ENCODE measurements around the gene SUPT5H.
"Not testable (repeated sequence)": the region's sequence is repeated elsewhere in the genome, so short reads cannot be mapped to it uniquely, and the experiment has no call there.

Gene SUPT5H

DNA sequence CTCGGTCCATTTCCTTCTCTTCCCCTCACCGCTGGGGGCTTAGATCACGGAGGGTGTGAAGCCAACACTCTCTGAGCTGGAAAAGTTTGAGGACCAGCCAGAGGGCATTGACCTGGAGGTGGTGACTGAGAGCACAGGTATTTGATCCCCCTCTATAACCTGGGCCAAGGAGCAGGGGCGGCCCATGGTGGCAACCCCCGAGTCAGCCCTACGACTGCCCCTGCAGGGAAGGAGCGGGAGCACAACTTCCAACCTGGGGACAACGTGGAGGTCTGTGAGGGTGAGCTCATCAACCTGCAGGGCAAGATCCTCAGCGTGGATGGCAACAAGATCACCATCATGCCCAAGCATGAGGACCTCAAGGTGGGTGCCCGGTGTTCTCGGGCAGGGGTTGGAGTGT is 23.7 kb downstream of the SUPT5H start:
- no peak for DNase-seq

DNA sequence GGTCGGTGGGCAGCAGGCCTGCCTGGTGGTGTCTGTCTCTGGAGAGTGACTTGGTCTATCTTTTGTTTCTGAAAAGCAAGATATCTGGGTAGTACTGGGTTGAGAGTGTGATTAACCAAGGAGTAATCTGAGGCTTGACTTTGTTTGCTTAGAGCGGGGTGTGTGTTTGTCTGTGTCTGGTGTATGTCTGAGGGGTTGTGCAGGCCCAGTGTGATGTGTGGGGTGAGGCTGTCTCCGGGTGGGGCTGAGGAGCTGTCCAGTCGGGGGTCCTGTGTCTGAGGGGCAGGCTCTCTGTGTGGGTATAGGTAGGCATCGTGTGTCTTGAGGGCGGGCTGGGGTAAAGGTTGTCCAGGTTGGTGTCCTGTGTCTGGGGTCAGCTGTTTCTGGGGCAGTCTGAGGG is 24.2 kb downstream of the SUPT5H start:
- no peak for DNase-seq

DNA sequence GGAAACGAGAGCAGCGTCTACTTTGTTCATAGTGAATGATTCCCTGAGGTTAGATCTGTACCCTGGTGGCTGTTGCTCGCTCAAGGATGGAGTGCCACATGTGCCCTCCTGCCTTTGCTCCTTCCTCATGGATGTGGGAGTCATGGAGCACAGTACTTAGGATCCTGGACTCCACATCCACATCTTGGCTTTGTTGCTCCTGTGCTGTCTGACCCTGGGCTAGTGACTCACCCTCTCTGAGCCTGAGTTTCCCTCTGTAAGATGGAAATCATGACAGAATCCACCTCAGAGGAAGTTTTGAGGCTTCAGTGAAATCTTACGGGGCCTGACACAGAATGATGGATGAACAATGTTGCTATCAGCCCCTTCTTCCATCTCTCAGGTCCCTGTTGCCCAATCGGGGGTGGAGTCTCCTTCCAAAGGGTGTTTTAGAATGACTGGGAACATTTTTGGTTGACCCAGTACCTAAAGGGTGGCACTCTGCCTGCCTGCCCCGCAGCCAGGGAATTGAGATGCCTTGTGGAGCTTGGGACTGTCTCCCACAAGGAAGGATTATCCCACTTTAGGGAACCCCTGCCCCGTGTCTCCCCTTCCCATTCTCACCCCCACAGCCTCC is 25.4 kb downstream of the SUPT5H start:
- no peak for DNase-seq

DNA sequence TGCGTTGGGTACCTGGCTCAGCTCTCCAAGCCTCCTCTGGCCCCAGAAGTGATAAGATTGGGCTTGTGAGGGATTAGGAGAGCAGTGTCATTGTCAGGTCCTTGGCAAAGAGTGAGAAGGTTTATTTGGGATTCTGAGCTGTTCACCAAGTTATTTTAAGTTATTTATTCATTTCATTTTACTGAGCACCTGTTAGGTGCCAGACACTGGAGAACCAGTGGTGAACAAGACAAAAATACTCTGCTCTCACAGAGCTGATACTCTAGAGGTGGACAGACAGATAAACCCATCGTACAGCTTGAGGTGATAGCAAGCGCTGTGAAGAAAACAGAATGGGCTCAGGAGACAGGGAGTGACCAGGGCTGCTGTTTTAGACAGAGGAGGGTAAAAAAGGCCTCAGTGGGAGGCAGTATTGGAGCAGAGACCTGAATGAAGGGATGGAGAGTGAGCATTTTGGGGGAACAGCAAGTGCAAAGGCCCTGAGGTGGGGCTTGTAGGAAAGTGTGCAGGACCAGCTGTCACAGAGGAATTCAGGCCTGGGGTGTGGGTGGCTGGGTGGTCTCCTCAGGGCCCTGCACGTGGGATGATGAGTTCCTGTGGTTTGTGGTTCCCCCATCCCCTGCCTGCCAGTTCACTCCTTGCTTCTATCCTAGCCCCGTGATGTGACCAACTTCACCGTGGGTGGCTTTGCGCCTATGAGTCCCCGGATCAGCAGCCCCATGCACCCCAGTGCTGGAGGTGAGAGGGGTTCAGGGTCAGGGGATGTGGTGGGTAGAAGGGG is 26.6 kb downstream of the SUPT5H start:
- no peak for DNase-seq

- no peak for DNase-seq
These were observed 27.5 kb downstream of the SUPT5H start for GRCh38 chr19:39472746-39473442.

DNA sequence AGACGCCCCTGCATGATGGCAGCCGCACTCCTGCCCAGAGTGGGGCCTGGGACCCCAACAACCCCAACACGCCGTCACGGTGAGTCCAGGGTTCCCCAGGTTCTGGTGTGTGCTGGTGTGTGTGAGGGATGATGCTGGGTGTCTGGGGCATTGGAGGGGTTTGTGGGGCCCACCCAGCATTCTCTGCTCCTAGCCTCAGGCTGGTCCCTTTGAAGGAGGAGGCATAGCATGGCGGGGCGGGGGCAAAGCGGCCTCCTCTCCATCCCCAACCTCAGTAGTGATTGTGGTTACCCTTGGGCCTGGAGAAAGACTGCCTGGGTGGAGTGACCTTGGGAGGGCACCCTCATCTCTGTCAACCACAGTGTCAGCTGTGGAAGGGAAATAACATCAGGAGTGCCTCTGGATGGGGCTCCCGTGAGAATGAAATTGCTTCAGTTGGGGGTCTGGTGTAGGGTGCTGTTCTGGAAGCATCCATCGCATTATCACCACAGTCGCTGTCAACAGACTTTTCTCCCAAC is 28.1 kb downstream of the SUPT5H start:
- DNase-seq: no peak

GRCh38 chr19:39474139-39474620 is 28.8 kb downstream of the SUPT5H start:
- peak; percentile 26 to 54 for DNase-seq

DNA sequence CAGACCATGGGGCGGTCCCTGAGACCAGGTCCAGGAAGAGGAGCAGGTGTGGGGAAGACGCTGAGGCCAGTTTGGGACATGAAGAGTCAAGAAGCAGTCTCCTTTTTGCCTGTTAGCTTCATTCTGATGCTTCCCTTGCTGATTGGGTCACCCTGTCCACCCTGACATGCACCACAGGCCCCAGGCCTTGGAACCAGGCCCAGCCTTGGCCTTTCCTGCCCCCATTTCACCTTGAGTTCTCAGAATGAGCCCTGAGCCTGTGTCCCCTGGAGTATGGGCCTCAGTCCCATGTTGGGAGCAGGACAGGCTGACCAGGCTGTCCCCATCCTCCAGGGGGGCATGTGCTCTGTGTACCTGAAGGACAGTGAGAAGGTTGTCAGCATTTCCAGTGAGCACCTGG is 30.4 kb downstream of the SUPT5H start:
- no peak for DNase-seq

GRCh38 chr19:39479319-39479801 is 34.0 kb downstream of the SUPT5H start:
- DNase-seq: not testable (repeated sequence)

DNA sequence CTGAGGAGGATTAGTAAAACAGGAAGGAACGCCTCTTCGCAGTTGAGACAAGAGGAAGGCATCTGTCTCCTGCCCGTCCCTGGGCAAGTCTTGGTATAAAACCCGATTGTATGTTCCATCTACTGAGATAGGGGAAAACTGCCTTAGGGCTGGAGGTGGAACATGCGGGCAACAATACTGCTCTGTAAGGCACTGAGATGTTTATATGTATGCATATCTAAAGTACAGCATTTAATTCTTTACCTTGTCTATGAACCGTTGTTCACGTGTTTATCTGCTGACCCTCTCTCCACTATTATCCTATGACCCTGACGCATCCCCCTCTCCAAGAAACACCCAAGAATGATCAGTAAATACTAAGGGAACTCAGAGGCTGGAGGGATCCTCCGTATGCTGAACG is 34.5 kb downstream of the SUPT5H start:
- DNase-seq: no peak

DNA sequence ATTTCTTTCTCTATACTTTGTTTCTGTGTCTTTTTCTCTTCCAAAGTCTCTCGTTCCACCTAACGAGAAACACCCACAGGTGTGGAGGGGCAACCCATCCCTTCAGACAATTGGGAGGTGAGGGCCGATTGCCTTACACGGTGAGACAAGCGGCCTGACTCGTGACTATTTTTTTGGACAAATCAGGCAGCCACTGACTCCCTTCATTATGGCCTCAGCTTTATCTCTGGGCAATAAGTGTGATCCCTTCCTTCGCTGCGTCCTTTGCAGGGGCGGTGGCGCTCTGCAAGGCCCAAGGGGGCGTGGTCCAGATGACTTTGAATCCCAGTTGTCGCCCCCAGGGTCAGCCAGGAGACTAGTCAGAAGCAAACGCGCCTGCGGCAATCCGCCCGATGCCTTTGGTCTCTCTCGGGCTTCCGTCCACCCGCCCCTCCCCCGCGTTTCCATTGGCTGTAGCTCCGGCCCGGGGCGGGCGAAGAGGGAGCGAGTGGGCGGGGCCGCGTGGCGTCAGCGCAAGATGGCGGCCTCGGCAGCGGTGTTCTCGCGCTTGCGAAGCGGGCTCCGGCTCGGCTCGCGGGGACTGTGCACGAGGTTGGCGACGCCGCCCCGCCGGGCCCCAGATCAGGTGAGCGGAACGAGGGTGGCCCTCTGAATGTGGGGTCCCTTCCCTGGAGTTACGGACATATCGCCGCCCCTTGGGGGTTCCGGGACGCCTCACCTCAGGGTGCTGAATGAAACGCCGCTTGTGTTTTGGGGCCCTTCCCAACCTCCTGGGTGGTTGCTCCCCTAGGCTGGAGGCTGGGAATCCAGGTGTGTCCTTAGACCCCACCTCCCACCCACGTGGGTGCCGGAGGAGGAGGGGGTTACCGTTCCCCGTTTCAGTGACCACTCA is 35.2 kb downstream of the SUPT5H start, which contains the start of gene TIMM50:
TIMM50 (plus strand) TSS at position 502 of the 892 bp plus-strand sequence; CDS start at position 518, 16 bp downstream.
- DNase-seq: peak; percentile 99

DNA sequence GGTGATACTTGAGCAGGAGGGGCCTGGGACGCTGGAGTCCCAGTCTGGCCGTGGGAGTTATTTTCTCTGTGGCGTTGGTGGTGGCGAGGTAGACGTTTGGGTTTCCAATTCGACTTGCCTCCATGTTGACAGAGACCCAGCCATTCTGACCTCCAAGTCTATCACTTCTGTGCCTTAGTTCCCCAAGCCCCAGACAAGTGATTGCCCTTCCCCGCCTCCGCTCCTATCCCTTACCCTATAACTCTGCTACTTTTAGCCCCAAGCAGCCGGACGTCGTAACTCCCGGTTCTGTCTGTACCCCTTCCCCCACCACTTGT is 35.8 kb downstream of the SUPT5H start:
- DNase-seq: no peak

GRCh38 chr19:39481676-39482075 is 36.3 kb downstream of the SUPT5H start:
- no peak for DNase-seq

- DNase-seq: no peak
These were observed 37.8 kb downstream of the SUPT5H start for GRCh38 chr19:39483141-39483540.

- no peak for DNase-seq
These were observed 44.4 kb downstream of the SUPT5H start for GRCh38 chr19:39489756-39490155.

DNA sequence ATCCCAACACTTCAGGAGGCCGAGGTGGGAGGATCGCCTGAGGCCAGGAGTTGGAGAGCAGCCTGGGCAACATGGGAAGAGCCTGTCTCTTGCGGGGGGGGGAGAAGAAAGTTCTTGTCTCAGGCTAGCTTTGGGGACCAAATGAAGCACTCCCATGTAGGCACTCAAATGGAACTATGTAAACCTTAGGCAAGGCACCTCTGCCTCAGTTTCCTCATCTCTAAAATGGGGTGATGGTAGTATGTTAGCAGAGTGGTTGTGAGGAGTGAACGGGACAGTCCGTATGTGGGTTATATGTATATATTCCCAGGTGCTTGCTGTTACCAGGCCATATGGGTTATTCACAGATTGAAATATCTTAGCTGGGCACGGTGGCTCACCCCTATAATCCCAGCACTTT is 46.8 kb downstream of the SUPT5H start:
- DNase-seq: no peak

GRCh38 chr19:39492788-39493187 is 47.4 kb downstream of the SUPT5H start:
- DNase-seq: no peak

DNA sequence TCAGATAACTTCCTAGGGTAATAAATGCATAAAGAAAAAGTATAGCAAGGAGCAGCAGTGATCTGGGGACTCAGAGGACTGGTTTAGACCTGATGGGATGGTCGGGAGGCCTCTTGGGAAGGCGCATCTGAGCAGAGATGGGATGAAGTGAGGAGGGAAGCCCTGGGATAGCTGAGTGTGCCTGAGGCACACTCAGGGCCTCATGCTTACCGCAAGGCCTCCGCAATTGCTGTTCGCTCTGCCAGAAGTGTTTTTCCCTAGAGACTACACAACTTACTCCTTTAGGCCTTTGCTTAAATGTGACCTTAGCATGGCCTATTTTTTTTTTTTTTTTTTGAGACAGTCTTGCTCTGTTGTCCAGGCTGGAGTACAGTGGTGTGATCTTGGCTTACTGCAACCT is 49.3 kb downstream of the SUPT5H start:
- no peak for DNase-seq

GRCh38 chr19:39496063-39496462 is 50.7 kb downstream of the SUPT5H start:
- DNase-seq: no peak

DNA sequence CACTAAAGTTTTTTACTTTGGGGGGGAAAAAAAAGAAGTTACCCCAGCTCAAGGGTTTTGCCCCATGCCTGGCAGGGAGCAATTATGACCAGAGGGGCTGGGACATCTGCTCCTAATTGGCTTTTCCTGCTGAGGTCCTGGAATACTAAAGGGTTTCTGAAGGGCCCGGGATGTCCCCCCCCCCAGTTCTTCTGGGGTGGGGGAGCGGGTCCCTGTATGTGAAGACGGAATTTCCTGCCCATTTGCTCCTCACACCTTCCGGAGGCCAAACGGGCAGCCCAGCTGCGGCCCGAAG is 52.3 kb downstream of the SUPT5H start:
- DNase-seq: no peak

DNA sequence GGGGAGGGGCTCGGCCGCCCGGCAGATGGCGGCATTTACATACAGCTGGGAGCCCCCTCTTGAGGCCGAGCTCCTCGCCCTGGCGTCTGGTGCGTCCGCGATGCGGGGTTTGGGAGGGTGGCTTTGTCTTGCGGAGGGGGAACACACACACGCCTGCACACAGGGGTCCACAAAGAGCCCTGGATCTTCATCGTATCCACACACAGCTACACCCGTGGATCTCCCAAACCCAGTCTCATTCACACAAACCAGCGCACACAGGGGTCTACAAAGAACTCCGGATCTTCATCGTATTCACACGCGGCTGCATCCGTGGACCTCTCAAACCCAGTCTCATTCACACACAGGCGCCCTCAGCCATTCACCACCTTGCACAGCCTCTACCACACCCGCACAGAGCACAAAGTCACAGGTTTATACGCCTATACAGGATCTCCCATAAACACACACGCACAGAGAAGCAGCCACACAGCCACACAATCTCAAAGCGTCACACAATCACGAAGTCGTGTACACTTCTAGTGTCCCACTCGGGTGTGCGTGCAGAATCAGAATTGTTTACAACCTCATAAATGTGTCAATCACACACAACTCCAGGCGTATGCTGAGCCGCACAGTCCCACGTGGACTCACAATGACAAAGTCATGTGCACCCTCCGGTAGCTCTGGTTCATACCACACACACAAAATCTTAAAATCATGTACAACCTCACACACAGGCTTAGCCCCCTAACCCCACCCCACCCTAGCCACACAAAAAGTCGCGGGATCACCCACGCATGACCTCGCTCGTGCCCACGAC is 52.8 kb downstream of the SUPT5H start:
- DNase-seq: peak; percentile 83 to 87
